H54 (cell line): ENCODE data around the gene SPATS2.
"Not testable (repeated sequence)": the region's sequence is repeated elsewhere in the genome, so short reads cannot be mapped to it uniquely, and the experiment has no call there.

Experiments used
- DNase-seq: peaks from one replicate; pipeline ENCODE4 v3.0.0; 2011; ENCODE audit warnings: low spot score, mixed read lengths; ENCODE audit not compliant: insufficient read length
- FAIRE-seq: peaks from 3 replicates; lab custom pipeline; 2011; peaks lifted over from hg19 to GRCh38; lab: Jason Lieb, UNC
- POLR2A ChIP-seq: IDR thresholded peaks from 2 replicates; pipeline ENCODE4 v1.6.1; 2011; ENCODE audit warnings: low read depth, mild to moderate bottlenecking, low read length

Gene SPATS2

DNA sequence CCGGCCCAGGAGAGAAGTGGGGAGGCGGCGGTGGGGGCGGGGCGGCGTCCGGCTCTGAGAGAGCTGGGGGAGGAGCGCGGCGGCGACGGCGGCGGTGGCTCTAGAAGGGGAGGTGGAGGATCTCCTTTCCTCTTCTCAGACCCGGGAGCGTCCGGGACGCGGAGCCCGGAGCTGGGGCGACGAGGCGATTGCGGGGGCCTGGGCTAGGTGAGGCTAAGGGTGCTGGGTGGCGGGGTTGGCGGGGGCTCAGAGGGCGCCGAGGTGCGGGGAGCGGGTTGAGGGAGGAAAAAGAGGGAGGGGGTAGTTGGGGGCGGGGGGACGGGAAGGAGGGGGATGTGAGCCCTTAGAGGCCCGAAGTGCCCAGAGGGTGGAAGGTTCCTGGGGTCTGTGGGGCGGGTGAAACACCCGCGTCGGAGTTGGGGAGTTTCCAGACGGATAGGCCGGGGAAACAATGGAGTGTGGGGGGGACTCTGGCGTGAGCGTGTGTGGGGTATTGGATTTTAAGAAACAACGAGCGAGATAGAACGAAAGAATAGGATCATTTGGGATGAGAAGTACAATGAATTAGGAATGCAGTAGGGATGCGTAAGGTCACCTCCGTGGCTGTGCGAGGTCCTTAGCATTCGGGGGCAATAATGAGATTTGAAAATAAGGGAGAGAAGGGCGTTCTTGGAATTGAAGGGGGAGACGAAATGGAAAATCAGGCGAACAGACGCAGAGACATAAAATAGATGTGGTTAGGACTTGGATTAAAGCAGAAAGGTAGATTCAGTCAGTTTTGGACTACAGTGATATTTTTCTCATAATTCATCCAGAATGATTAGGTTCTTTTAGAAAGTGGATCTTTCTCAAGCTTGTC, at the start of gene SPATS2:
Gene SPATS2 (plus strand): TSS at position 82 of the 859 bp plus-strand sequence. CDS start 93,551 bp downstream, outside the sequence.
- DNase-seq: no peak
- TF ChIP-seq POLR2A: peak; percentile 40; the same call in 1 of the 2 replicates
- no peak for FAIRE-seq

DNA sequence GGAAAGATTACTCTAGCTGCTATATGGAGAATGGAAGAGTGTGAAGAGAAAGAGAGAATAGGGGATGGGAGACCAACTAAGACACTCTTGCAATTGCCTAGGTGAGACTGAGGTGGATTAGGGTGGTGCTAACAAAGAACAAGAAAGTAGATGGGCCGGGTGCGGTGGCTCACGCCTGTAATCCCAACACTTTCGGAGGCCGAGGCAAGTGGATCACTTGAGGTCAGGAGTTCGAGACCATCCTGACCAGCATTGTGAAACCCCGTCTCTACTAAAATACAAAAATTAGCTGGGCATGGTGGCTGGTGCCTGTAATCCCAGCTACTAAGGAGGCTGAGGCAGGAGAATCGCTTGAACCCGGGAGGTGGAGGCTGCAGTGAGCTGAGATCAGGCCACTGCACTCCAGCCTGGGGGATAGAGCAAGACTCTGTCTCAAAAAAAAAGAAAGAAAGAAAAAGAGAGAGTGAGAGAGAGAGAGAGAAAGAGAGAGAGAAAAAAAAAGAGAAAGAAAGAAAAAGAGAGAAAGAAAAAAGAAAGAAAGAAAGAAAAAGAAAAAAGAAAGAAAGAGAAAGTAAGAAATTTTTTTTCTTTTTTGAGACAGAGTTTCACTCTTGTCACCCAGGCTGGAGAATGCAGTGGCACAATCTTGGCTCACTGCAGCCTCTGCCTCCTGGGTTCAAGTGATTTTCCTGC, 46.7 kb upstream of the SPATS2 start:
- DNase-seq, FAIRE-seq: not testable (repeated sequence)

DNA sequence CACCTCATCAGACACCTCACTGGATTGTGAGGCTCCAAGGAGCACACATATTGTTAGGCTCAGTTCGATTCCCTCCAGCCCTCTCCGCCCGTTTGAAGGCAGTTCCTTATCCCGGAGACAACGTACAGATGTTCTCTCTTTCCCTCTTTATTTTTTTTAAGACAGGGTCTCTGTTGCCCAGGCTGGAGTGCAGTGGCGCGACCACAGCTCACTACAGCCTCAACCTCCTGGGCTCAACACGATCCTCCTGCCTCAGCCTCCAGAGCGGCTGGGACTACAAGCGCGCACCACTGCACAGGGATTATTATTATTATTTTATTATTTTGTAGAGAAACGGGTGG, 44.9 kb upstream of the SPATS2 start:
- DNase-seq: no peak
- FAIRE-seq: no peak
- no peak for TF ChIP-seq POLR2A

DNA sequence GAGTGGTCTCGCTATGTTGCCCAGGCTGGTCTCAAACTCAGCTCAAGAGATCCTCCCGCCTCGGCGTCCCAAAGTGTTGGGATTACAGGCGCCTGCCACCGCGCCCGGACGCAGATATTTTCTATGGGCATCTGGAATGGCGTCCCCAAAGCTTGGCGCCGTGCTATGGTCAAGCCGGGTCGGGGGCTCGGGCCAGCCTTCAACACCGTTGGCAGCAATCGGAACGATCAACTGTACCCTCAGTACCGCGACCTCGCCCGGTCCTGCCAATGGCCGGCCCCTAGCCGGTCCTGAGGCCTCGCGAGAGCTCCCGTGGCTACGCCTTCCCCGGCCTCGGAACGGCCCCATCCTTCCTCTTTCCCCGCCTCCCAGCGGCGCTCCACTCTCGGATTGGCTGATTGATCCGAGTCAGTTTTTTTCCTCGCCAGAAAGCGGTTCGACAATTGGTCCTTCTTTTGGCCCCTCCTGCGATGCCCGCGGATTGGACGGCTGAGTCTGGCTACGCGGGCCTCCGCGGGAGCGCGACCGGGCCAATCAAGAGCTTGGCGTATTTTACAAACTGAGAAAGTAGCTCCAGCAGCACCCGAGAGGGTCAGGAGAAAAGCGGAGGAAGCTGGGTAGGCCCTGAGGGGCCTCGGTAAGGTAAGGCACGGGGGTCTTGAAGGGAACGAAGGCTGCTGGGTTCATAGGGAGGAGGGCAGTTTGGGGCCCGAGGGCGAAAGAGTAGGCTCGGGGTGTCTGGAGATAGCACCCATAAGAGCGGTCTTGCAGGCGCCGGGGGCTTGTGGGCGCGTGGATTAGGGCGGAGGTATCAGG, 44.3 kb upstream of the SPATS2 start, which contains the start of gene TROAP:
Gene TROAP (plus strand): TSS at position 548 of the 816 bp plus-strand sequence. CDS start 354 bp downstream, outside the sequence.
- DNase-seq (peak; percentile 98), FAIRE-seq (peak; percentile 94)
- peak; percentile 87 for TF ChIP-seq POLR2A

DNA sequence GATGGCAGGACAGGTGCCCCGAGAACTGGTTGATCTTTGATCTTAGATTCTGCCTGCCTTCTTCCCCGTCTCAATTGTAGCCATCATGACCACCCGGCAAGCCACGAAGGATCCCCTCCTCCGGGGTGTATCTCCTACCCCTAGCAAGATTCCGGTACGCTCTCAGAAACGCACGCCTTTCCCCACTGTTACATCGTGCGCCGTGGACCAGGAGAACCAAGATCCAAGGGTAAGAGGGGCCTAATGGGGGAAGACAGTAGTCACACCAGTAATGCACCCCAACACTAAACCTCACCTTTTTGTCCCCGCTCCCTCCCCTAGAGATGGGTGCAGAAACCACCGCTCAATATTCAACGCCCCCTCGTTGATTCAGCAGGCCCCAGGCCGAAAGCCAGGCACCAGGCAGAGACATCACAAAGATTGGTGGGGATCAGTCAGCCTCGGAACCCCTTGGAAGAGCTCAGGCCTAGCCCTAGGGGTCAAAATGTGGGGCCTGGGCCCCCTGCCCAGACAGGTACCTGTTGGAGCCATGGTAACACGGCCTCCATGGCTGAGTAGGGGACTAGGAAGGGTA, 43.7 kb upstream of the SPATS2 start:
- DNase-seq: no peak
- TF ChIP-seq POLR2A: no peak
- no peak for FAIRE-seq

DNA sequence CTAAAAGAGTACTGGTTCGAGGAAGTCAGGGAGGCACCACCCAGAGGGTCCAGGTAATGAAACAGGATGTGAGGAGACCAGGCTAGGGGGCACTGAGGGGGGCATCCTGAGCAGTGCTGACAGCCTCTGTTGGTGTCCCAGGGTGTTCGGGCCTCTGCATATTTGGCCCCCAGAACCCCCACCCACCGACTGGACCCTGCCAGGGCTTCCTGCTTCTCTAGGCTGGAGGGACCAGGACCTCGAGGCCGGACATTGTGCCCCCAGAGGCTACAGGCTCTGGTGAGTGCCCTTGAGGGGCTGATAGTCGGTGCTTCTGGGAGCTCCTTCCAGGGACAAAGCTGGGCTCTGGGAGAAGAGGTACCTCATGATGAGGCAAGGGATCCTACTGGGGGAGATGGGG, 41.7 kb upstream of the SPATS2 start:
- DNase-seq: no peak
- FAIRE-seq: no peak
- no peak for TF ChIP-seq POLR2A

DNA sequence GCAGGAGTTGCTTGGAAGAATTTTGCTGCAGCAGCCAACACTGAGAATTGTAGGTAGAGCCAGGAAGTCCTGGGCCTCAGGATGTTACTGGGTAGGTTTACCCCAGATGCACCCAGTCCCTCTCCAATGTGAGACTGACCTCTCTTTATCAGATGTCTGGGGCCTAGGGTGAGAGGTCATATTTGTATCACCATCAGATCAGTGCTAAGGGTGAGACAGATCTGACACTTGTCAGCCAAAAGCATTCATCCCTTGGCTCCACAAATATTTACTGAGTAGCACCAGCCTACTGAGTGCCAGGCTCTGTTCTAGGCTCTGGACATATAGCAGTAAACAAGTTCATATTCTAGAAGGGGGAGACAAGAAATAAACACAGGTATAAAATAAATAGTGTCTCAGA, 39.9 kb upstream of the SPATS2 start:
- TF ChIP-seq POLR2A: no peak
- DNase-seq: no peak
- no peak for FAIRE-seq

DNA sequence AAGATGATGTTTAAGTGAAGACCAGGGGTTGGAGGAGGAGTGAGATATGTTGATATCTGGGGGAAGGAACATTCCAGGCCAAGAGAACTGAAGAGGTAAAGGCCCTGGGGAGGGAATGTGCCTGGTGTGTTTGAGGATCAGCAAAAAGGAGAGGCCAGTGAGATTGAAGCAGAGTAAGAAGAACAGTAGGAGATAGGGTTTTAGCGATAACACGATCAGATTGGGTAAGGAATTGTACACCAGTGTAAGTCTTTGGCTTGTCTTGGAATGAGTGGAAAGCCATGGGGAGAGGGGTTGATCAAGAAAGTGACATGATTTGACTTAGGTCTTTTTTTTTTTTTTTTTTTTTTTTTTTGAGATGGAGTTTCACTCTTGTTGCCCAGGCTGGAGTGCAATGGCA, 39.4 kb upstream of the SPATS2 start:
- FAIRE-seq: no peak

DNA sequence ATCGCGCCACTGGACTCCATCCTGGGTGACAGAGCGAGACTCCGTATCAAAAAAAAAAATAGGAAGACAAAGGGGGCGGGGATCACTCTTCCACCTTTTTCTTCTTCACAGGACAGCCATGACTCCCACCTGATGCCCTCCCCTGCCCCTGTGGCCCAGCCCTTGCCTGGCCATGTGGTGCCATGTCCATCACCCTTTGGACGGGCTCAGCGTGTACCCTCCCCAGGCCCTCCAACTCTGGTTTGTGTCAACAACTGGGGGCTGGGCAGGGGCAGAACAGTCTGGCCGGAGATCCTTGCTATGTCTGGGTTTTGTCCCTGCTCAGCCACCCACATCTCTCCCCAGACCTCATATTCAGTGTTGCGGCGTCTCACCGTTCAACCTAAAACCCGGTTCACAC, 38.4 kb upstream of the SPATS2 start:
- DNase-seq: no peak
- TF ChIP-seq POLR2A: no peak
- no peak for FAIRE-seq

More for the DNA sequence above, 39.4 kb upstream of the SPATS2 start:
- TF ChIP-seq POLR2A: no peak
- DNase-seq: no peak

DNA sequence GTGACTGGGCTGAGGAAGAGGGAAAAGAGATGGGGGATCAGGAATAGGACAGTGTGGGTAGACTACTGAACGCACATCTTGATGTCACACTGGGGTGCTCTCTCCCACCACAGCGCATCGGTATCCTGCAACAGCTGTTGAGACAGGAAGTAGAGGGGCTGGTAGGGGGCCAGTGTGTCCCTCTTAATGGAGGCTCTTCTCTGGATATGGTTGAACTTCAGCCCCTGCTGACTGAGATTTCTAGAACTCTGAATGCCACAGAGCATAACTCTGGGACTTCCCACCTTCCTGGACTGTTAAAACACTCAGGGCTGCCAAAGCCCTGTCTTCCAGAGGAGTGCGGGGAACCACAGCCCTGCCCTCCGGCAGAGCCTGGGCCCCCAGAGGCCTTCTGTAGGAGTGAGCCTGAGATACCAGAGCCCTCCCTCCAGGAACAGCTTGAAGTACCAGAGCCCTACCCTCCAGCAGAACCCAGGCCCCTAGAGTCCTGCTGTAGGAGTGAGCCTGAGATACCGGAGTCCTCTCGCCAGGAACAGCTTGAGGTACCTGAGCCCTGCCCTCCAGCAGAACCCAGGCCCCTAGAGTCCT, 37.1 kb upstream of the SPATS2 start:
- TF ChIP-seq POLR2A: no peak
- no peak for DNase-seq
- no peak for FAIRE-seq

DNA sequence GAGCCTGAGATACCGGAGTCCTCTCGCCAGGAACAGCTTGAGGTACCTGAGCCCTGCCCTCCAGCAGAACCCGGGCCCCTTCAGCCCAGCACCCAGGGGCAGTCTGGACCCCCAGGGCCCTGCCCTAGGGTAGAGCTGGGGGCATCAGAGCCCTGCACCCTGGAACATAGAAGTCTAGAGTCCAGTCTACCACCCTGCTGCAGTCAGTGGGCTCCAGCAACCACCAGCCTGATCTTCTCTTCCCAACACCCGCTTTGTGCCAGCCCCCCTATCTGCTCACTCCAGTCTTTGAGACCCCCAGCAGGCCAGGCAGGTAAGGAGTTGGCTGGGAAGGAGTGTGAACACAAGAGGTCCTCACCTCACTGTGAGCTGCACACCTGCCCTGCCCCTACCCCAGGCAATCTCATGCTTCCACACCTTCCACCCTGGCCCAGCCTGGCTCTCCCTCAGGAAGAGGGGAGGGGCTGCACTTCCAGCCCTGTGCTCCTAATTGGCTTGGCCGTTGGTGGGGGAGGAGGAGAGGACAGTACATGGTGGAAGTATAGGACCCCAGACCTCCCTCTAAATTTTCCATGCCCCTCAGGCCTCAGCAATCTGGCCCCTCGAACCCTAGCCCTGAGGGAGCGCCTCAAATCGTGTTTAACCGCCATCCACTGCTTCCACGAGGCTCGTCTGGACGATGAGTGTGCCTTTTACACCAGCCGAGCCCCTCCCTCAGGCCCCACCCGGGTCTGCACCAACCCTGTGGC, 36.5 kb upstream of the SPATS2 start:
- DNase-seq: no peak
- no peak for TF ChIP-seq POLR2A
- FAIRE-seq: no peak

DNA sequence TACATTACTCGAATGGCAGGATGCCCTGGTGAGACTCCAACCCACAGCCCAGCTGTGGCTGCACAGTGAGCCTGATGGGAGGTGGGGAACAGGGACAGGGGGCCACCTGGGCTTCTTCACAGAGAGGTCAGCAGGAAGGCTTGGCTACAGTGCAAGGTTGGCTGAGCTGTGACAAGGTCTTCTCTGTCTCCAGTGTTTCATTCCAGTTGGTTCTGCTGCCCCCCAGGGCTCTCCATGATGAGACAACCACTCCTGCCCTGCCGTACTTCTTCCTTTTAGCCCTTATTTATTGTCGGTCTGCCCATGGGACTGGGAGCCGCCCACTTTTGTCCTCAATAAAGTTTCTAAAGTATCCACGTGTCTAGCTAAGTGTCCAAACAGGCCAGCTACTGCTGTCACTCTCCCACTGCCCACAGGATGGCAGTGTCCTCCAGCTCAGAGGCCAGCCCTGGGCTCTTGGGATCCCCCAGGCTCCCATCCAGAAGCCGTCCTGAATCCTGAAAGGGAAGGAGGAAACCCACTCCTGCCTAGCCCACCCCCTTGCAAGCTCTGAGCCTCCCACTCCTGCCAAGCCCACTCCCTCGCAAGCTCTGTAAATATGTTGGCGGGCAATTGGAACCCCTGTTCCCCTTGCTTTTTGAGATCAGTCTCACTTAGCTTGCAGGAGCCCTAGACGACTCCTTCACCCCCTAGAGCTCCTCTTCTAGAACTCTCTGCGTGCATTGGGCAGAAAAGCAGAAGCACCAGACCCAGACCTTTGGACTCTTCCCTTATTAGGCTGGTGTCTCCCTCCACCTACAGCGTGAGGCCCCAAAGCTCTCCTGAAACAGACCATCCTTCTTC, 35.7 kb upstream of the SPATS2 start:
- DNase-seq: peak; percentile 90
- TF ChIP-seq POLR2A: no peak
- FAIRE-seq: peak; percentile 60
